Measurements from ENCODE around the gene KCNH5. TPM values are rescaled to one million over a fixed set of nuclear protein-coding genes. Genes with fewer than 3 reads are reported as not detected.

KCNH5 gene
- not detected for total RNA-seq

GRCh38 chr14:63045234-63045611 lies at the start of gene KCNH5:
TSS of gene KCNH5 (minus strand) at chr14:63045458. CDS start at chr14:63045186, 272 bp downstream.
- H3K27ac Mint-ChIP-seq: no peak within 1 kb of the TSS
- no peaks in the 10 kb centered on the region for H3K9me3 Mint-ChIP-seq
- CTCF ChIA-PET: no interaction called here
- POLR2A ChIA-PET: no interaction called here
- no peak for DNase-seq
- H3K27me3 Mint-ChIP-seq: peaks cover 53% of the 10 kb centered on the region
- no peaks in the 10 kb centered on the region for H3K4me1 Mint-ChIP-seq
- no peaks in the 10 kb centered on the region for H3K36me3 Mint-ChIP-seq (ENCODE audit: low read depth)
- H3K4me3 Mint-ChIP-seq: no peak within 1 kb of the TSS

- Mint-ChIP-seq H3K27ac (no peak overlapping the region), H3K36me3 (ENCODE audit: low read depth) (no peaks in the 10 kb centered on the region), H3K27me3 (no peaks in the 10 kb centered on the region), H3K9me3 (no peaks in the 10 kb centered on the region), H3K4me1 (no peaks in the 10 kb centered on the region), H3K4me3 (no peak overlapping the region)
- DNase-seq: no peak
- ChIA-PET POLR2A (no interaction called here), CTCF (no interaction called here)
Measured at GRCh38 chr14:63091394-63091996, 46.2 kb upstream of the KCNH5 start.

- POLR2A ChIA-PET: no interaction called here
- no peak overlapping the region for H3K27ac Mint-ChIP-seq
- H3K4me1 Mint-ChIP-seq: no peaks in the 10 kb centered on the region
- CTCF ChIA-PET: no interaction called here
- no peak for DNase-seq
- H3K4me3 Mint-ChIP-seq: no peak overlapping the region
- H3K9me3 Mint-ChIP-seq: no peaks in the 10 kb centered on the region
- H3K27me3 Mint-ChIP-seq: no peaks in the 10 kb centered on the region
- no peaks in the 10 kb centered on the region for H3K36me3 Mint-ChIP-seq (ENCODE audit: low read depth)
Measured at GRCh38 chr14:63088865-63089264, 43.6 kb upstream of the KCNH5 start.

GRCh38 chr14:63078569-63078968 lies 33.3 kb upstream of the KCNH5 start:
- no peak overlapping the region for H3K27ac Mint-ChIP-seq
- H3K4me3 Mint-ChIP-seq: no peak overlapping the region
- no peaks in the 10 kb centered on the region for H3K9me3 Mint-ChIP-seq
- H3K4me1 Mint-ChIP-seq: no peaks in the 10 kb centered on the region
- no peaks in the 10 kb centered on the region for H3K27me3 Mint-ChIP-seq
- POLR2A ChIA-PET: no interaction called here
- DNase-seq: no peak
- H3K36me3 Mint-ChIP-seq (ENCODE audit: low read depth): no peaks in the 10 kb centered on the region
- CTCF ChIA-PET: no interaction called here

- no peaks in the 10 kb centered on the region for H3K9me3 Mint-ChIP-seq
- no peaks in the 10 kb centered on the region for H3K27me3 Mint-ChIP-seq
- H3K4me1 Mint-ChIP-seq: no peaks in the 10 kb centered on the region
- CTCF ChIA-PET: no interaction called here
- POLR2A ChIA-PET: no interaction called here
- H3K4me3 Mint-ChIP-seq: no peak overlapping the region
- no peak for DNase-seq
- no peak overlapping the region for H3K27ac Mint-ChIP-seq
- no peaks in the 10 kb centered on the region for H3K36me3 Mint-ChIP-seq (ENCODE audit: low read depth)
Measured at GRCh38 chr14:63076488-63076887, 31.2 kb upstream of the KCNH5 start.

- DNase-seq: no peak
Measured at GRCh38 chr14:63055631-63056030, 10.4 kb upstream of the KCNH5 start.

GRCh38 chr14:63051992-63052391 lies 6.7 kb upstream of the KCNH5 start:
- Mint-ChIP-seq H3K4me1 (no peaks in the 10 kb centered on the region), H3K9me3 (no peaks in the 10 kb centered on the region), H3K4me3 (no peak overlapping the region), H3K36me3 (ENCODE audit: low read depth) (no peaks in the 10 kb centered on the region), H3K27me3 (peaks cover 18% of the 10 kb centered on the region), H3K27ac (no peak overlapping the region)
- CTCF ChIA-PET: no interaction called here
- no peak for DNase-seq
- POLR2A ChIA-PET: no interaction called here

More at GRCh38 chr14:63055631-63056030, 10.4 kb upstream of the KCNH5 start:
- no peak overlapping the region for H3K4me3 Mint-ChIP-seq
- H3K27me3 Mint-ChIP-seq: no peaks in the 10 kb centered on the region
- no peaks in the 10 kb centered on the region for H3K9me3 Mint-ChIP-seq
- no peaks in the 10 kb centered on the region for H3K36me3 Mint-ChIP-seq (ENCODE audit: low read depth)
- H3K27ac Mint-ChIP-seq: no peak overlapping the region
- POLR2A ChIA-PET: no interaction called here
- CTCF ChIA-PET: no interaction called here
- no peaks in the 10 kb centered on the region for H3K4me1 Mint-ChIP-seq

GRCh38 chr14:63051301-63051700 lies 6.0 kb upstream of the KCNH5 start:
- peaks cover 24% of the 10 kb centered on the region for H3K27me3 Mint-ChIP-seq
- no peaks in the 10 kb centered on the region for H3K4me1 Mint-ChIP-seq
- ChIA-PET CTCF (no interaction called here), POLR2A (no interaction called here)
- H3K27ac Mint-ChIP-seq: no peak overlapping the region
- no peak overlapping the region for H3K4me3 Mint-ChIP-seq
- no peak for DNase-seq
- no peaks in the 10 kb centered on the region for H3K9me3 Mint-ChIP-seq
- H3K36me3 Mint-ChIP-seq (ENCODE audit: low read depth): no peaks in the 10 kb centered on the region

- DNase-seq: no peak
- Mint-ChIP-seq H3K4me3 (no peak overlapping the region), H3K9me3 (no peaks in the 10 kb centered on the region), H3K27ac (no peak overlapping the region), H3K36me3 (ENCODE audit: low read depth) (no peaks in the 10 kb centered on the region), H3K4me1 (no peaks in the 10 kb centered on the region), H3K27me3 (peaks cover 27% of the 10 kb centered on the region)
- CTCF ChIA-PET: no interaction called here
- POLR2A ChIA-PET: no interaction called here
Measured at GRCh38 chr14:63050694-63051093, 5.4 kb upstream of the KCNH5 start.

GRCh38 chr14:63046339-63047268 lies 1.3 kb upstream of the KCNH5 start:
- peaks cover 53% of the 10 kb centered on the region for H3K27me3 Mint-ChIP-seq
- H3K36me3 Mint-ChIP-seq (ENCODE audit: low read depth): no peaks in the 10 kb centered on the region
- H3K27ac Mint-ChIP-seq: no peak overlapping the region
- H3K4me1 Mint-ChIP-seq: no peaks in the 10 kb centered on the region
- no peaks in the 10 kb centered on the region for H3K9me3 Mint-ChIP-seq
- POLR2A ChIA-PET: no interaction called here
- no peak overlapping the region for H3K4me3 Mint-ChIP-seq
- CTCF ChIA-PET: no interaction called here
- no peak for DNase-seq

GRCh38 chr14:63045612-63046320 lies 508 bp upstream of the KCNH5 start:
- DNase-seq: no peak
- CTCF ChIA-PET: no interaction called here
- Mint-ChIP-seq H3K9me3 (no peaks in the 10 kb centered on the region), H3K27ac (no peak overlapping the region), H3K27me3 (peaks cover 53% of the 10 kb centered on the region), H3K4me1 (no peaks in the 10 kb centered on the region), H3K4me3 (no peak overlapping the region), H3K36me3 (ENCODE audit: low read depth) (no peaks in the 10 kb centered on the region)
- POLR2A ChIA-PET: no interaction called here

GRCh38 chr14:63039866-63040265 lies 5.4 kb downstream of the KCNH5 start:
- ChIA-PET POLR2A (no interaction called here), CTCF (no interaction called here)
- H3K36me3 Mint-ChIP-seq (ENCODE audit: low read depth): no peaks in the 10 kb centered on the region
- no peak overlapping the region for H3K27ac Mint-ChIP-seq
- H3K4me3 Mint-ChIP-seq: no peak overlapping the region
- H3K9me3 Mint-ChIP-seq: no peaks in the 10 kb centered on the region
- no peak for DNase-seq
- peaks cover 27% of the 10 kb centered on the region for H3K27me3 Mint-ChIP-seq
- no peaks in the 10 kb centered on the region for H3K4me1 Mint-ChIP-seq

GRCh38 chr14:63032641-63033040 lies 12.6 kb downstream of the KCNH5 start:
- no peaks in the 10 kb centered on the region for H3K9me3 Mint-ChIP-seq
- H3K27ac Mint-ChIP-seq: no peak overlapping the region
- H3K27me3 Mint-ChIP-seq: no peaks in the 10 kb centered on the region
- ChIA-PET POLR2A (no interaction called here), CTCF (no interaction called here)
- H3K36me3 Mint-ChIP-seq (ENCODE audit: low read depth): no peaks in the 10 kb centered on the region
- no peak overlapping the region for H3K4me3 Mint-ChIP-seq
- no peak for DNase-seq
- H3K4me1 Mint-ChIP-seq: no peaks in the 10 kb centered on the region

All from activated CD4-positive, alpha-beta T cell treated with anti-CD3 and anti-CD28 coated beads, Interleukin-2, amount 10 ng/mL, durations not matched to agents 7 days and 5 days (primary cell).